HEK293 (cell line): ENCODE results near the gene BAIAP3.

Experiments
- EGR2 ChIP-seq: fragments of 450-650 bp; formaldehyde crosslinking; IDR thresholded peaks from 2 replicates; pipeline ENCODE4 v1.5.1; 2016; ENCODE audit warnings: low read depth, missing biosample characterization, missing genetic modification characterization
- GLI2 ChIP-seq: fragments of 450-650 bp; formaldehyde crosslinking; IDR thresholded peaks from 2 replicates; pipeline ENCODE4; 2017; ENCODE audit warnings: missing biosample characterization, missing genetic modification characterization, low read depth, borderline replicate concordance
- GLIS2 ChIP-seq: fragments of 450-650 bp; formaldehyde crosslinking; IDR thresholded peaks from 2 replicates; pipeline ENCODE4 v1.5.1; 2016; ENCODE audit warnings: missing biosample characterization, missing genetic modification characterization
- KLF10 ChIP-seq: fragments of 450-650 bp; IDR thresholded peaks from 2 replicates; pipeline ENCODE4 v1.5.1; 2018; ENCODE audit warnings: missing biosample characterization, mild to moderate bottlenecking, missing genetic modification characterization
- KLF7 ChIP-seq: fragments of 450-650 bp; formaldehyde crosslinking; IDR thresholded peaks from 2 replicates; pipeline ENCODE4 v1.5.1; 2016; ENCODE audit warnings: missing biosample characterization, missing genetic modification characterization, borderline replicate concordance
- KLF9 ChIP-seq: fragments of 450-650 bp; formaldehyde crosslinking; IDR thresholded peaks from 2 replicates; pipeline ENCODE4 v1.5.1; 2016; ENCODE audit warnings: missing biosample characterization, missing genetic modification characterization, low read depth
- MEIS1 ChIP-seq: sonication (generic); formaldehyde crosslinking; IDR thresholded peaks from 2 replicates; pipeline ENCODE4 v1.8.1; 2022; ENCODE audit warnings: missing genetic modification reagents, mild to moderate bottlenecking, borderline replicate concordance
- MZF1 ChIP-seq: fragments of 450-650 bp; formaldehyde crosslinking; IDR thresholded peaks from 2 replicates; pipeline ENCODE4 v1.5.1; 2017; ENCODE audit warnings: missing biosample characterization, missing genetic modification characterization, borderline replicate concordance
- OSR2 ChIP-seq: fragments of 450-650 bp; formaldehyde crosslinking; IDR thresholded peaks from 2 replicates; pipeline ENCODE4 v1.5.1; 2016; ENCODE audit warnings: missing biosample characterization, missing genetic modification characterization
- SALL2 ChIP-seq: fragments of 450-650 bp; formaldehyde crosslinking; IDR thresholded peaks from 2 replicates; pipeline ENCODE4 v1.5.0; 2017; ENCODE audit warnings: missing biosample characterization, mild to moderate bottlenecking, missing genetic modification characterization, borderline replicate concordance
- SETDB1 ChIP-seq: IDR thresholded peaks from one replicate; pipeline ENCODE4 v1.6.1; 2017; ENCODE audit warnings: mild to moderate bottlenecking, low read length, moderate library complexity, mixed read lengths; ENCODE audit not compliant: insufficient read length
- SP3 ChIP-seq: fragments of 450-650 bp; formaldehyde crosslinking; IDR thresholded peaks from 2 replicates; pipeline ENCODE4 v1.5.1; 2016; ENCODE audit warnings: missing biosample characterization, missing genetic modification characterization
- TRIM28 ChIP-seq: IDR thresholded peaks from 2 replicates; pipeline ENCODE4 v1.6.1; 2011; ENCODE audit warnings: low read length, control low read depth, borderline replicate concordance
- ZBTB10 ChIP-seq: fragments of 450-650 bp; formaldehyde crosslinking; IDR thresholded peaks from 2 replicates; pipeline ENCODE4 v1.5.1; 2016; ENCODE audit warnings: missing biosample characterization, missing genetic modification characterization
- ZBTB17 ChIP-seq: fragments of 450-650 bp; formaldehyde crosslinking; IDR thresholded peaks from 2 replicates; pipeline ENCODE4 v1.5.1; 2016; ENCODE audit warnings: missing biosample characterization, missing genetic modification characterization
- ZBTB21 ChIP-seq: fragments of 450-650 bp; formaldehyde crosslinking; IDR thresholded peaks from 2 replicates; pipeline ENCODE4 v1.5.1; 2017; ENCODE audit warnings: missing biosample characterization, missing genetic modification characterization
- ZBTB7A ChIP-seq: fragments of 450-650 bp; formaldehyde crosslinking; IDR thresholded peaks from 2 replicates; pipeline ENCODE4 v1.5.1; 2016; ENCODE audit warnings: low read depth, missing biosample characterization, missing genetic modification characterization
- ZNF146 ChIP-seq: fragments of 450-650 bp; formaldehyde crosslinking; IDR thresholded peaks from 2 replicates; pipeline ENCODE4 v1.5.1; 2016; ENCODE audit warnings: missing biosample characterization, missing genetic modification characterization
- ZNF239 ChIP-seq: fragments of 450-650 bp; formaldehyde crosslinking; IDR thresholded peaks from 2 replicates; pipeline ENCODE4 v1.5.1; 2016; ENCODE audit warnings: missing biosample characterization, missing genetic modification characterization
- ZNF292 ChIP-seq: fragments of 450-650 bp; formaldehyde crosslinking; IDR thresholded peaks from 2 replicates; pipeline ENCODE4 v1.5.1; 2016; ENCODE audit warnings: low read depth, missing biosample characterization, missing genetic modification characterization, borderline replicate concordance
- ZNF350 ChIP-seq: fragments of 450-650 bp; formaldehyde crosslinking; IDR thresholded peaks from 2 replicates; pipeline ENCODE4 v1.5.0; 2017; ENCODE audit warnings: missing biosample characterization, mild to moderate bottlenecking, missing genetic modification characterization
- ZNF366 ChIP-seq: fragments of 450-650 bp; formaldehyde crosslinking; conservative IDR thresholded peaks from 2 replicates; pipeline ENCODE4 v1.5.1; 2016; ENCODE audit warnings: missing biosample characterization, missing genetic modification characterization
- ZNF394 ChIP-seq: fragments of 450-650 bp; formaldehyde crosslinking; IDR thresholded peaks from 2 replicates; pipeline ENCODE4 v1.5.1; 2016; ENCODE audit warnings: missing biosample characterization, missing genetic modification characterization, mild to moderate bottlenecking, moderate library complexity, borderline replicate concordance
- ZNF416 ChIP-seq: fragments of 450-650 bp; formaldehyde crosslinking; IDR thresholded peaks from 2 replicates; pipeline ENCODE4 v1.5.1; 2016; ENCODE audit warnings: missing biosample characterization, missing genetic modification characterization
- ZNF513 ChIP-seq: fragments of 450-650 bp; IDR thresholded peaks from 2 replicates; pipeline ENCODE4 v1.5.1; 2018; ENCODE audit warnings: missing biosample characterization, missing genetic modification characterization
- ZNF560 ChIP-seq: fragments of 450-650 bp; formaldehyde crosslinking; IDR thresholded peaks from 2 replicates; pipeline ENCODE4 v1.5.1; 2017; ENCODE audit warnings: missing biosample characterization, missing genetic modification characterization, borderline replicate concordance
- ZNF629 ChIP-seq: fragments of 450-650 bp; formaldehyde crosslinking; IDR thresholded peaks from 2 replicates; pipeline ENCODE4 v1.5.1; 2017; ENCODE audit warnings: missing biosample characterization, missing genetic modification characterization
- ZNF645 ChIP-seq: fragments of 450-650 bp; formaldehyde crosslinking; IDR thresholded peaks from 2 replicates; pipeline ENCODE4; 2016; ENCODE audit warnings: missing biosample characterization, missing genetic modification characterization
- ZNF658 ChIP-seq: fragments of 450-650 bp; formaldehyde crosslinking; IDR thresholded peaks from 2 replicates; pipeline ENCODE4; 2016; ENCODE audit warnings: missing biosample characterization, missing genetic modification characterization
- ZNF660 ChIP-seq: fragments of 450-650 bp; IDR thresholded peaks from 2 replicates; pipeline ENCODE4 v1.5.1; 2018; ENCODE audit warnings: missing biosample characterization, mild to moderate bottlenecking, missing genetic modification characterization
- ZNF701 ChIP-seq: fragments of 450-650 bp; formaldehyde crosslinking; IDR thresholded peaks from 2 replicates; pipeline ENCODE4 v1.5.1; 2016; ENCODE audit warnings: missing biosample characterization, missing genetic modification characterization
- ZNF747 ChIP-seq: fragments of 450-650 bp; formaldehyde crosslinking; IDR thresholded peaks from 2 replicates; pipeline ENCODE4 v1.5.1; 2016; ENCODE audit warnings: missing biosample characterization, missing genetic modification characterization
- ZSCAN5A ChIP-seq: fragments of 450-650 bp; formaldehyde crosslinking; IDR thresholded peaks from 2 replicates; pipeline ENCODE4 v1.5.1; 2016; ENCODE audit warnings: missing biosample characterization, missing genetic modification characterization
- TF ChIP-seq, protein P1 (sequence below): fragments of 450-650 bp; formaldehyde crosslinking; IDR thresholded peaks from 2 replicates; pipeline ENCODE4 v1.5.1; 2016; ENCODE audit warnings: missing biosample characterization, missing genetic modification characterization

Gene BAIAP3

DNA sequence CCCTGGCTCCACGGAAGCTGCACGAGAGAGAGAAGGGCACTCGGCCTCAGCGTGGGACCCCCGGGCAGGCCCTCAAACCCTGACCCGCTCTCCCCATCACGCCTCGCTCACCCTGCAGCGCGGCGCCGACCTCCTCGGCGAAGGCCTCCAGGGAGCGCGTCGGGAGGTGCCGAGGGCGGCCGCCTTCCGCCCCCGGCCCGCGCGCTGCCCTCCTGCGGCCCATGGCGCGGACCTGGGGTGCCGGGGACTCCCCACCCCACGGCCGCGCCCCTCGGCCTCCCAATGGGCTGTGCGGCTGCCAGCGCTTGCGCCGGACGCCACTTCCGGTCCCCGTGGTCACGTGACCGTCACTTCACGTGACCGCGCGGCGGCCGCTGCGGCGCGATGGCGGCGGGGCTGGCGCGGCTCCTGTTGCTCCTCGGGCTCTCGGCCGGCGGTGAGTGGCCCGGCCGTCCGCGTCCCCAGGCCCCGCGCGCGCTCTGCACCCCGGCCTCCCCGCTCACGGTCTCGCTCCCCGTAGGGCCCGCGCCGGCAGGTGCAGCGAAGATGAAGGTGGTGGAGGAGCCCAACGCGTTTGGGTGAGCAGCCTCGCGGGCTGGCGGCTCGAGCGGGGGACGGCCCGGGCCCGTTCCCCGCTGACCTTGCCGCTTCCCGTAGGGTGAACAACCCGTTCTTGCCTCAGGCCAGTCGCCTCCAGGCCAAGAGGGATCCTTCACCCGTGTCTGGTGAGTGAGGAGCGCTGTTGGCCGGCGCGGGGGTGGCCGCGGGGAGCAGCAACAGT lies 18.3 kb downstream of the BAIAP3 start, which contains the start of the genes GNPTG and TSR3 (continued):
- TF ChIP-seq ZBTB10 (no peak), TRIM28 (no peak), ZNF660 (peak; percentile 61; the same call in 1 of the 2 replicates), KLF9 (tag by site-specific recombination) (no peak), ZNF629 (no peak), EGR2 (tag by site-specific recombination) (no peak), KLF10 (tag by site-specific recombination) (peak; percentile 90), GLIS2 (no peak), GLI2 (tag by site-specific recombination) (no peak), ZNF701 (no peak), ZNF645 (no peak), MEIS1 (CRISPR knock-in tag) (no peak), ZNF513 (no peak), OSR2 (tag by site-specific recombination) (no peak), ZNF747 (no peak), ZBTB7A (tag by site-specific recombination) (no peak), ZNF292 (tag by site-specific recombination) (no peak), SALL2 (tag by site-specific recombination) (no peak), ZNF366 (tag by site-specific recombination) (no peak), ZNF239 (tag by site-specific recombination) (no peak), SETDB1 (no peak), ZNF350 (tag by site-specific recombination) (no peak), ZNF416 (no peak), ZNF560 (tag by site-specific recombination) (no peak), ZSCAN5A (tag by site-specific recombination) (no peak), KLF7 (no peak), ZBTB17 (tag by site-specific recombination) (no peak), ZNF394 (tag by site-specific recombination) (no peak), SP3 (no peak), MZF1 (no peak), ZBTB21 (no peak), ZNF658 (no peak), ZNF146 (tag by site-specific recombination) (0 out of 2 replicates have a peak, but pooled peaks have one; percentile 9)
- TF ChIP-seq, protein P1, sequence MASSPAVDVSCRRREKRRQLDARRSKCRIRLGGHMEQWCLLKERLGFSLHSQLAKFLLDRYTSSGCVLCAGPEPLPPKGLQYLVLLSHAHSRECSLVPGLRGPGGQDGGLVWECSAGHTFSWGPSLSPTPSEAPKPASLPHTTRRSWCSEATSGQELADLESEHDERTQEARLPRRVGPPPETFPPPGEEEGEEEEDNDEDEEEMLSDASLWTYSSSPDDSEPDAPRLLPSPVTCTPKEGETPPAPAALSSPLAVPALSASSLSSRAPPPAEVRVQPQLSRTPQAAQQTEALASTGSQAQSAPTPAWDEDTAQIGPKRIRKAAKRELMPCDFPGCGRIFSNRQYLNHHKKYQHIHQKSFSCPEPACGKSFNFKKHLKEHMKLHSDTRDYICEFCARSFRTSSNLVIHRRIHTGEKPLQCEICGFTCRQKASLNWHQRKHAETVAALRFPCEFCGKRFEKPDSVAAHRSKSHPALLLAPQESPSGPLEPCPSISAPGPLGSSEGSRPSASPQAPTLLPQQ: no peak; the same call in 1 of the 2 replicates
